ENCODE measurements around the gene SKAP2.
"Not testable (repeated sequence)": the region's sequence is repeated elsewhere in the genome, so short reads cannot be mapped to it uniquely, and the experiment has no call there.

Gene SKAP2

GRCh38 chr7:26857170-26857505 is 7.3 kb downstream of the SKAP2 start:
- no peak for DNase-seq

GRCh38 chr7:26856176-26856985 is 8.0 kb downstream of the SKAP2 start:
- no peak for DNase-seq

GRCh38 chr7:26854876-26855855 is 9.2 kb downstream of the SKAP2 start:
- DNase-seq, result no peak

GRCh38 chr7:26853788-26854393 is 10.5 kb downstream of the SKAP2 start:
- DNase-seq, result peak; percentile 67

GRCh38 chr7:26850193-26850651 is 14.2 kb downstream of the SKAP2 start:
- DNase-seq, result no peak

- DNase-seq, result peak; percentile 32
Measured at GRCh38 chr7:26843705-26844104, 20.7 kb downstream of the SKAP2 start.

- DNase-seq, result no peak
Measured at GRCh38 chr7:26842897-26843296, 21.5 kb downstream of the SKAP2 start.

GRCh38 chr7:26841003-26841739 is 23.2 kb downstream of the SKAP2 start:
- DNase-seq, result no peak

- DNase-seq, result not testable (repeated sequence)
Measured at GRCh38 chr7:26836793-26837192, 27.6 kb downstream of the SKAP2 start.

- DNase-seq, result no peak
Measured at GRCh38 chr7:26815426-26815825, 49.0 kb downstream of the SKAP2 start.

- no peak for DNase-seq
Measured at GRCh38 chr7:26813432-26813831, 51.0 kb downstream of the SKAP2 start.

- no peak for DNase-seq
Measured at GRCh38 chr7:26794541-26794940, 69.8 kb downstream of the SKAP2 start.

GRCh38 chr7:26792576-26792975 is 71.8 kb downstream of the SKAP2 start:
- no peak for DNase-seq

- DNase-seq, result no peak
Measured at GRCh38 chr7:26792006-26792405, 72.4 kb downstream of the SKAP2 start.

- peak; percentile 22 for DNase-seq
Measured at GRCh38 chr7:26789481-26790184, 74.8 kb downstream of the SKAP2 start.

- DNase-seq, result peak; percentile 27
Measured at GRCh38 chr7:26787701-26788100, 76.7 kb downstream of the SKAP2 start.

GRCh38 chr7:26784118-26784517 is 80.3 kb downstream of the SKAP2 start:
- no peak for DNase-seq

- DNase-seq, result peak; percentile 31
Measured at GRCh38 chr7:26782501-26782900, 81.9 kb downstream of the SKAP2 start.

- no peak for DNase-seq
Measured at GRCh38 chr7:26779978-26780595, 84.3 kb downstream of the SKAP2 start.

GRCh38 chr7:26777385-26777784 is 87.0 kb downstream of the SKAP2 start:
- DNase-seq, result no peak

GRCh38 chr7:26760501-26760900 is 103.9 kb downstream of the SKAP2 start:
- DNase-seq, result no peak

Measured in NCI-H82 (cell line).